Measurements from ENCODE around the gene NPM1. TPM values are rescaled to one million over a fixed set of nuclear protein-coding genes. Genes with fewer than 3 reads are reported as not detected.

NPM1 gene
- total RNA-seq, 3 donors from 2014 or later = 582 to 739 (median 669) TPM

DNA sequence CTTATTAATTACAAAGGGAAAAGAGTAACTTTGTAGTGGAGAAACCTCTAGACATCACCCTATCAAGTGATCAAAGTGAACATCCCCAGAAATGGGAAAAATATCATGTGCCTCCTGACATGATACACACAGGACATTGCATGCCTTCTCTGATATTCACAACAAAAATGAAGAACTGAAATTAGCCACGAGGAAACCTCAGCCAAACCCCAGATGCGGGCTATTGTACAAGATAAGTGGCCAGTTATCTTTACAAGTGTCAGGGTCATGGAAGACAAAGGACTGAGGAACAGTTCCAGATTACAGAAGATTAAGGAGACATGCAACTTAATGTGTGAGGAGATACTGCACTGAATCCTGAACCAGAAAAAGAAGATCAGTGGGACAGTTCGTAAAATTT lies 23.8 kb upstream of the NPM1 start:
- intact Hi-C loops (cut with DNase I; ENCODE audit: low total_unique reads) = no loop called here
- no peaks in the 10 kb centered on the region for H3K36me3 ChIP-seq
- H3K4me1 ChIP-seq = no peaks in the 10 kb centered on the region
- no peak overlapping the region for H3K4me3 ChIP-seq
- no peak overlapping the region for H3K27ac ChIP-seq
- H3K9me3 ChIP-seq = no peaks in the 10 kb centered on the region
- TF ChIP-seq POLR2A (IDR thresholded peaks at IDR 0.05) (no peak), POLR2AphosphoS5 (IDR thresholded peaks at IDR 0.05) (no peak)
- TF ChIP-seq, protein P1, sequence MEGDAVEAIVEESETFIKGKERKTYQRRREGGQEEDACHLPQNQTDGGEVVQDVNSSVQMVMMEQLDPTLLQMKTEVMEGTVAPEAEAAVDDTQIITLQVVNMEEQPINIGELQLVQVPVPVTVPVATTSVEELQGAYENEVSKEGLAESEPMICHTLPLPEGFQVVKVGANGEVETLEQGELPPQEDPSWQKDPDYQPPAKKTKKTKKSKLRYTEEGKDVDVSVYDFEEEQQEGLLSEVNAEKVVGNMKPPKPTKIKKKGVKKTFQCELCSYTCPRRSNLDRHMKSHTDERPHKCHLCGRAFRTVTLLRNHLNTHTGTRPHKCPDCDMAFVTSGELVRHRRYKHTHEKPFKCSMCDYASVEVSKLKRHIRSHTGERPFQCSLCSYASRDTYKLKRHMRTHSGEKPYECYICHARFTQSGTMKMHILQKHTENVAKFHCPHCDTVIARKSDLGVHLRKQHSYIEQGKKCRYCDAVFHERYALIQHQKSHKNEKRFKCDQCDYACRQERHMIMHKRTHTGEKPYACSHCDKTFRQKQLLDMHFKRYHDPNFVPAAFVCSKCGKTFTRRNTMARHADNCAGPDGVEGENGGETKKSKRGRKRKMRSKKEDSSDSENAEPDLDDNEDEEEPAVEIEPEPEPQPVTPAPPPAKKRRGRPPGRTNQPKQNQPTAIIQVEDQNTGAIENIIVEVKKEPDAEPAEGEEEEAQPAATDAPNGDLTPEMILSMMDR (IDR thresholded peaks at IDR 0.05) = no peak
- no peak for DNase-seq (ENCODE audit: low spot score in 2 of 2)
- peaks cover 0 to 7% of the 10 kb centered on the region in 2 donors for H3K27me3 ChIP-seq

DNA sequence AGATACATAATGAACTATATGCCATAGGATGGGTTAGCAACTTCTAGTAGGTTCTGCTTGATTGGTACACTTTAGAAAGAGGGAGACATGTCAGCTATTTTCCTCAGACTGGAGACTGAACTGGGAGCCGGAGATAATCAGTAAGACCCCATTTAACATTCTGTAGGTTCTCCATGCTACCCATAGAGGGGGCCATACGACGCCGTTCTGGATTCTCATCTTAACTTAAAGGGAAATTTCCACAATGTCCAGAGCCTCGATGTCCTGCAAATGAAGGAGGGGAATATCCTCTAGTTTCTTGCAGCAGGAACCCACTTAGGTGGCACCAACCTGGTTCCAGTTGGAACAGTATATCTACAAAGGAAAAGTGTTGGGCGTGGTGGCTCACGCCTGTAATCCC lies 22.3 kb upstream of the NPM1 start:
- Histone ChIP-seq H3K4me3 (no peak overlapping the region), H3K9me3 (no peaks in the 10 kb centered on the region), H3K27me3 (peaks cover 0 to 7% of the 10 kb centered on the region in 2 donors), H3K36me3 (no peaks in the 10 kb centered on the region), H3K27ac (no peak overlapping the region), H3K4me1 (no peaks in the 10 kb centered on the region)
- intact Hi-C loops (cut with DNase I; ENCODE audit: low total_unique reads) = no loop called here
- no peak for TF ChIP-seq POLR2AphosphoS5 (IDR thresholded peaks at IDR 0.05)
- TF ChIP-seq POLR2A (IDR thresholded peaks at IDR 0.05) = no peak
- TF ChIP-seq, protein P1 (IDR thresholded peaks at IDR 0.05) = no peak
- no peak for DNase-seq (ENCODE audit: low spot score in 2 of 2)

DNA sequence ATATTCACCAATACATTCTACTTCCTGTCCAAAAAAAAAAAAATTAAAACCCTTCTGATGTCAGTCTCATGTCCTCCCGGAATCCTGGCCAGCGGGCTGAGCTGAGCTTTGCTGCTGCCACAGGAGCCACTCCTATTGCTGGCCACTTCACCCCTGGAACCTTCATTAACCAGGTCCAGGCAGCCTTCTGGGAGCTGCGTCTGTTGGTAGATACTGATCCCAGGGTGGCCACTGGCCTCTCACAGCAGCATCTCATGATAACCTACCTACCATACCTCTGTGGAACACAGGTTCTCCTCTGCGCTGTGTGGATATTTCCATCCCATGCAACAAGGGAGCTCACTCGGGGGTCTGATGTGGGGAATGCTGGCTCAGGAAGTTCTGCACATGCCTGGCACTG lies 21.0 kb upstream of the NPM1 start:
- no peaks in the 10 kb centered on the region for H3K36me3 ChIP-seq
- H3K9me3 ChIP-seq = no peaks in the 10 kb centered on the region
- no peak overlapping the region for H3K27ac ChIP-seq
- intact Hi-C loops (cut with DNase I; ENCODE audit: low total_unique reads) = no loop called here
- peaks cover 0 to 7% of the 10 kb centered on the region in 2 donors for H3K27me3 ChIP-seq
- no peak overlapping the region for H3K4me3 ChIP-seq
- TF ChIP-seq POLR2AphosphoS5 (IDR thresholded peaks at IDR 0.05) (no peak), POLR2A (IDR thresholded peaks at IDR 0.05) (no peak)
- TF ChIP-seq, protein P1 (IDR thresholded peaks at IDR 0.05) = no peak
- H3K4me1 ChIP-seq = no peaks in the 10 kb centered on the region
- DNase-seq (ENCODE audit: low spot score in 2 of 2) = no peak

DNA sequence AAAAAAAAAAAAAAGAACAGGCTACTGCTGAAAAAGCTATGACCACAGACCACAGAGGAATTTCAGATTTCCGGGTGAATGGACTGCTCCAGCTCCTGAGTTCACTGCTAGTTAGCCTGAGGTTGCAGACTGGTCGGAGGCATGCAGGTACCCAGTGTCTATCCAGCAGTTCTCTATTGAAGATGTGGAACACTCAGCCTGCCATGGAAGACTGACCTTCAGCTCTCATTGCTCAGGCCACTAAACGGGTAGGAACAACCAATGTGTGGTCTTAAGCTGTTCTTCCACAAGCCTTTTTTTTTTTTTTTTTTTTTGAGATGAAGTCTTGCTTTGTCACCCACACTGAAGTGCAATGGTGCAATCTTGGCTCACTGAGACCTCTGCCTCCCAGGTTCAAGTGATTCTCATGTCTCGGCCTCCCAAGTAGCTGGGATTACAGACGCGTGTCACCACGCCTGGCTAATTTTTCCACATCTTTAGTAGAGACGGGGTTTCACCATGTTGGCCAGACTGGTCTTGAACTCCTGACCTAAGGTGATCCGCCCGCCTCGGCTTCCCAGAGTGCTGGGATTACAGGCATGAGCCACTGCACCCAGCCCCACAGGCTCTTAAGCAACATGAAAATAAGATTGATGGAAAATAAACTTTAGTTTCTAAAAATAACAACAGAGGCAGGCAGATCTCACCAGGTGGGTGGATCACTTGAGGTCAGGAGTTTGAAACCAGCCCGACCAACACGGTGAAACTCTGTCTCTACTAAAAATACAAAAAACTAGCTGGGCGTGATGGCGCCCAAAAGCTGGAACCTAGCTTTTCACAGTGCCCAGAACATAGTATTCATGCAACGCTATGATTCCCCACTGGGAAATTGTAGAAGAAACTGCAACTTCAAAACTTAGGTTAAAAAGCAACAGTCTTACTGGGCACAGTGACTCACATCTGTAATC lies 20.0 kb upstream of the NPM1 start:
- Histone ChIP-seq H3K4me1 (no peaks in the 10 kb centered on the region), H3K27ac (no peak overlapping the region), H3K4me3 (no peak overlapping the region), H3K27me3 (peaks cover 0 to 7% of the 10 kb centered on the region in 2 donors), H3K9me3 (no peaks in the 10 kb centered on the region), H3K36me3 (no peaks in the 10 kb centered on the region)
- TF ChIP-seq, protein P1 (IDR thresholded peaks at IDR 0.05) = no peak
- TF ChIP-seq POLR2AphosphoS5 (IDR thresholded peaks at IDR 0.05) (no peak), POLR2A (IDR thresholded peaks at IDR 0.05) (no peak)
- no peak for DNase-seq (ENCODE audit: low spot score in 2 of 2)
- intact Hi-C loops (cut with DNase I; ENCODE audit: low total_unique reads) = no loop called here

DNA sequence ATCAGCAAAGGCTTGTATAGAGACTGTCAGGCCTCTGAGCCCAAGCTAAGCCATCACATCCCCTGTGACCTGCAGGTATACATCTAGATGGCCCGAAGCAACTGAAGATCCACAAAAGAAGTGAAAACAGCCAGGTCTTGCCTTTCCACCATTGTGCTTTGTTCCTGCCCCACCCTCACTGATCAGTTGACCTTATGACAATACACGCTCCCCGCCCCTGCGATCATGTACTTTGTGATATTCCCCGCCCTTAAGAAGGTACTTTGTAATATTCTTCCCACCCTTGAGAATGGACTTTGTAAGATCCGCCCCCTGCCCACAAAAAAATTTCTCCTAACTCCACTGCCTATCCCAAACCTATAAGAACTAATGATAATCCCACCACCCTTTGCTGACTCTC lies 18.6 kb upstream of the NPM1 start:
- intact Hi-C loops (cut with DNase I; ENCODE audit: low total_unique reads) = no loop called here
- Histone ChIP-seq H3K36me3 (no peaks in the 10 kb centered on the region), H3K9me3 (no peaks in the 10 kb centered on the region), H3K27ac (no peak overlapping the region), H3K4me1 (no peaks in the 10 kb centered on the region), H3K4me3 (no peak overlapping the region), H3K27me3 (peaks cover 0 to 7% of the 10 kb centered on the region in 2 donors)
- TF ChIP-seq POLR2AphosphoS5 (IDR thresholded peaks at IDR 0.05) (no peak), POLR2A (IDR thresholded peaks at IDR 0.05) (no peak)
- TF ChIP-seq, protein P1 (IDR thresholded peaks at IDR 0.05) = no peak
- no peak for DNase-seq (ENCODE audit: low spot score in 2 of 2)

All from breast epithelium (tissue), 4 donors.